Measurements from ENCODE around the gene NTRK3. TPM values are rescaled to one million over a fixed set of nuclear protein-coding genes. Genes with fewer than 3 reads are reported as not detected.

Gene NTRK3
- total and polyA plus RNA-seq, 2 donors (not counting 3 experiments of a cell fraction or from before 2014, with no cell fraction given) = not detected

DNA sequence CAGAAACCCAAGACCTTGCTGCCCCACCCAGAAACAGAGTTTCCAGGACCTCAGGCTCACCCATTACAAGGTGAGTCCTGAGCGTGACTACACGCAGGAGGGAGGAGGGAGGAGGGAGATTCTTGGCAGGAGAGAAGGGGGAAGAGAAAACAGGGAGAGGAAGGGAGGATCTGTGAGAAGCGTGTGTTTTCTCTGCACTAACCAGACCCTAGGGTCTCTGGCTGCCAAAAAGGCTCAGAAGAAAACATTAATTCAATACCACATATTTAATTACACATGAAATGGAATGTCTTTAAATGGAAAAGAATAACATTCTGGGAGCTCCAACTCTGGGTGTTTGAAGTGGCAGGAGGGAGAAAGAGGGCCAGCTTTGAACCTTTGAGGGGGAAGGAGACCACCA lies 309.0 kb downstream of the NTRK3 start:
- no peaks in the 10 kb centered on the region for H3K4me1 ChIP-seq (ENCODE audit: control insufficient read depth, extremely low read depth, insufficient read depth, low read length)
- DNase-seq (ENCODE audit: low read depth, low spot score) (no peak), FAIRE-seq (no peak)
- TF ChIP-seq POLR2A (IDR thresholded peaks at IDR 0.05; ENCODE audit: low read depth, low read length) = no peak
- TF ChIP-seq, protein P1, sequence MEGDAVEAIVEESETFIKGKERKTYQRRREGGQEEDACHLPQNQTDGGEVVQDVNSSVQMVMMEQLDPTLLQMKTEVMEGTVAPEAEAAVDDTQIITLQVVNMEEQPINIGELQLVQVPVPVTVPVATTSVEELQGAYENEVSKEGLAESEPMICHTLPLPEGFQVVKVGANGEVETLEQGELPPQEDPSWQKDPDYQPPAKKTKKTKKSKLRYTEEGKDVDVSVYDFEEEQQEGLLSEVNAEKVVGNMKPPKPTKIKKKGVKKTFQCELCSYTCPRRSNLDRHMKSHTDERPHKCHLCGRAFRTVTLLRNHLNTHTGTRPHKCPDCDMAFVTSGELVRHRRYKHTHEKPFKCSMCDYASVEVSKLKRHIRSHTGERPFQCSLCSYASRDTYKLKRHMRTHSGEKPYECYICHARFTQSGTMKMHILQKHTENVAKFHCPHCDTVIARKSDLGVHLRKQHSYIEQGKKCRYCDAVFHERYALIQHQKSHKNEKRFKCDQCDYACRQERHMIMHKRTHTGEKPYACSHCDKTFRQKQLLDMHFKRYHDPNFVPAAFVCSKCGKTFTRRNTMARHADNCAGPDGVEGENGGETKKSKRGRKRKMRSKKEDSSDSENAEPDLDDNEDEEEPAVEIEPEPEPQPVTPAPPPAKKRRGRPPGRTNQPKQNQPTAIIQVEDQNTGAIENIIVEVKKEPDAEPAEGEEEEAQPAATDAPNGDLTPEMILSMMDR (IDR thresholded peaks at IDR 0.05; ENCODE audit: extremely low read depth in 1 of 2, insufficient read depth in 1 of 2, low read depth in 1 of 2, low read length in 2 of 2) = no peak
- TF ChIP-seq, protein P2, sequence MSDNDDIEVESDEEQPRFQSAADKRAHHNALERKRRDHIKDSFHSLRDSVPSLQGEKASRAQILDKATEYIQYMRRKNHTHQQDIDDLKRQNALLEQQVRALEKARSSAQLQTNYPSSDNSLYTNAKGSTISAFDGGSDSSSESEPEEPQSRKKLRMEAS (IDR thresholded peaks at IDR 0.05; ENCODE audit: insufficient read depth, insufficient read length) = no peak
- TF ChIP-seq FOS (IDR thresholded peaks at IDR 0.05; ENCODE audit: borderline replicate concordance, insufficient read depth, low read length) = no peak
- TF ChIP-seq POLR2AphosphoS5 (IDR thresholded peaks at IDR 0.05; ENCODE audit: insufficient read depth, low read depth, low read length) = no peak
- no peak for TF ChIP-seq GATA2 (IDR thresholded peaks at IDR 0.05; ENCODE audit: insufficient read depth, insufficient read length, low read depth, low read length)
- no peak for TF ChIP-seq MYC (IDR thresholded peaks at IDR 0.05; ENCODE audit: low read depth, low read length)
- no peak for TF ChIP-seq EZH2 (IDR thresholded peaks at IDR 0.05; ENCODE audit: borderline replicate concordance, low read depth, low read length, severe bottlenecking)
- no peak for TF ChIP-seq JUN (IDR thresholded peaks at IDR 0.05; ENCODE audit: borderline replicate concordance, insufficient read depth, insufficient read length, low read depth)
- CTCF ChIA-PET = no interaction called here
- H3K27ac ChIP-seq (ENCODE audit: insufficient read depth, low read depth, low read length) = no peak overlapping the region
- H3K79me2 ChIP-seq (ENCODE audit: control insufficient read depth, insufficient read depth, low read length) = no peaks in the 10 kb centered on the region
- no peak overlapping the region for H3K4me2 ChIP-seq (ENCODE audit: insufficient read depth, low read length)
- POLR2A ChIA-PET = no interaction called here
- no TSS peak for BruUV-seq (replicated peaks)
- H3K9ac ChIP-seq (replicated peaks; ENCODE audit: extremely low read depth, insufficient read depth, low read length) = no peak overlapping the region
- no peaks in the 10 kb centered on the region for H3K36me3 ChIP-seq (ENCODE audit: control insufficient read depth in 2 of 2, extremely low read depth in 1 of 2, insufficient read depth in 2 of 2, low read length in 2 of 2)
- H3K9me1 ChIP-seq (replicated peaks; ENCODE audit: control insufficient read depth, extremely low read depth, insufficient read depth, low read length) = no peaks in the 10 kb centered on the region
- dilution Hi-C loops (cut with MboI; ENCODE audit: extremely low pct_ligation_motif_present, low sequenced_read_pairs) = no loop called here
- H3K4me3 ChIP-seq (replicated peaks in 1 of 3; ENCODE audit: insufficient read depth in 1 of 3, low read depth in 1 of 3, low read length in 3 of 3) = no peak overlapping the region
- H2AFZ ChIP-seq (ENCODE audit: low read depth, low read length) = no peak overlapping the region
- H3K27me3 ChIP-seq (ENCODE audit: control insufficient read depth in 2 of 2, insufficient read depth in 2 of 2, low read length in 2 of 2) = no peaks in the 10 kb centered on the region
- intact Hi-C loops (cut with micrococcal nuclease) = no loop called here
- H3K9me3 ChIP-seq (replicated peaks; ENCODE audit: control insufficient read depth, insufficient read depth, low read length) = peaks cover 3% of the 10 kb centered on the region
- H4K20me1 ChIP-seq (replicated peaks; ENCODE audit: control insufficient read depth, extremely low read depth, insufficient read depth, low read length) = no peaks in the 10 kb centered on the region

Measured in endothelial cell of umbilical vein (primary cell).